ENCODE data around the gene RALGAPA1.
"Not testable (repeated sequence)": the region's sequence is repeated elsewhere in the genome, so short reads cannot be mapped to it uniquely, and the experiment has no call there.

The RALGAPA1 gene

GRCh38 chr14:35631071-35631805 is 177.9 kb downstream of the RALGAPA1 start:
- TF ChIP-seq CTCF (IDR thresholded peaks at IDR 0.05; ENCODE audit: low read depth, low read length): no peak
- no peak for DNase-seq

GRCh38 chr14:35628989-35629388 is 180.1 kb downstream of the RALGAPA1 start:
- TF ChIP-seq CTCF (IDR thresholded peaks at IDR 0.05; ENCODE audit: low read depth, low read length): no peak
- DNase-seq: no peak
- H3K27ac ChIP-seq: no peak overlapping the region
- no peaks in the 10 kb centered on the region for H3K27me3 ChIP-seq (ENCODE audit: insufficient read depth, low read depth, severe bottlenecking)
- H3K36me3 ChIP-seq: no peaks in the 10 kb centered on the region; the same call in none of the 2 replicates
- no peaks in the 10 kb centered on the region for H3K9me3 ChIP-seq (ENCODE audit: severe bottlenecking)
- H3K4me3 ChIP-seq (ENCODE audit: low read depth, low read length): no peak overlapping the region

More at GRCh38 chr14:35631071-35631805, 177.9 kb downstream of the RALGAPA1 start:
- Histone ChIP-seq H3K4me3 (ENCODE audit: low read depth, low read length) (no peak overlapping the region), H3K36me3 (peaks cover 3% of the 10 kb centered on the region; the same call in 1 of the 2 replicates), H3K27ac (peak overlapping the region; percentile 24), H3K27me3 (ENCODE audit: insufficient read depth, low read depth, severe bottlenecking) (no peaks in the 10 kb centered on the region), H3K9me3 (ENCODE audit: severe bottlenecking) (no peaks in the 10 kb centered on the region)

GRCh38 chr14:35626947-35627346 is 182.1 kb downstream of the RALGAPA1 start:
- H3K27me3 ChIP-seq (ENCODE audit: insufficient read depth, low read depth, severe bottlenecking); H3K4me3 ChIP-seq (ENCODE audit: low read depth, low read length); H3K27ac ChIP-seq; H3K9me3 ChIP-seq (ENCODE audit: severe bottlenecking); H3K36me3 ChIP-seq; DNase-seq: not testable (repeated sequence)

- not testable (repeated sequence) for H3K27me3 ChIP-seq (ENCODE audit: insufficient read depth, low read depth, severe bottlenecking); DNase-seq; H3K9me3 ChIP-seq (ENCODE audit: severe bottlenecking); H3K36me3 ChIP-seq; H3K27ac ChIP-seq; H3K4me3 ChIP-seq (ENCODE audit: low read depth, low read length)
Measured at GRCh38 chr14:35621996-35622395, 187.1 kb downstream of the RALGAPA1 start.

- H3K4me3 ChIP-seq (ENCODE audit: low read depth, low read length); H3K27ac ChIP-seq; H3K27me3 ChIP-seq (ENCODE audit: insufficient read depth, low read depth, severe bottlenecking); DNase-seq; H3K36me3 ChIP-seq; H3K9me3 ChIP-seq (ENCODE audit: severe bottlenecking): not testable (repeated sequence)
Measured at GRCh38 chr14:35619998-35620397, 189.1 kb downstream of the RALGAPA1 start.

- H3K27ac ChIP-seq; H3K4me3 ChIP-seq (ENCODE audit: low read depth, low read length); H3K36me3 ChIP-seq; H3K9me3 ChIP-seq (ENCODE audit: severe bottlenecking); DNase-seq; H3K27me3 ChIP-seq (ENCODE audit: insufficient read depth, low read depth, severe bottlenecking): not testable (repeated sequence)
Measured at GRCh38 chr14:35619461-35619860, 189.6 kb downstream of the RALGAPA1 start.

- TF ChIP-seq CTCF (IDR thresholded peaks at IDR 0.05; ENCODE audit: low read depth, low read length): no peak
- no peak overlapping the region for H3K4me3 ChIP-seq (ENCODE audit: low read depth, low read length)
- H3K27me3 ChIP-seq (ENCODE audit: insufficient read depth, low read depth, severe bottlenecking): no peaks in the 10 kb centered on the region
- H3K9me3 ChIP-seq (ENCODE audit: severe bottlenecking): peaks cover 4% of the 10 kb centered on the region
- no peak for DNase-seq
- H3K27ac ChIP-seq: no peak overlapping the region
- no peaks in the 10 kb centered on the region; the same call in 1 of the 2 replicates for H3K36me3 ChIP-seq
Measured at GRCh38 chr14:35617500-35617899, 191.6 kb downstream of the RALGAPA1 start.

GRCh38 chr14:35607380-35607779 is 201.7 kb downstream of the RALGAPA1 start:
- Histone ChIP-seq H3K27me3 (ENCODE audit: insufficient read depth, low read depth, severe bottlenecking) (no peaks in the 10 kb centered on the region), H3K9me3 (ENCODE audit: severe bottlenecking) (no peaks in the 10 kb centered on the region), H3K36me3 (peaks cover 9% of the 10 kb centered on the region; the same call in 1 of the 2 replicates), H3K4me3 (ENCODE audit: low read depth, low read length) (no peak overlapping the region), H3K27ac (no peak overlapping the region)
- no peak for DNase-seq
- no peak for TF ChIP-seq CTCF (IDR thresholded peaks at IDR 0.05; ENCODE audit: low read depth, low read length)

Data from WERI-Rb-1 (cell line).